HG03571 (cell line): ENCODE measurements around the gene HNF4A.
"Not testable (repeated sequence)": the region's sequence is repeated elsewhere in the genome, so short reads cannot be mapped to it uniquely, and the experiment has no call there.

ENCODE experiments used
- ATAC-seq: cut with Tn5 transposase; IDR thresholded peaks from one replicate; pipeline ENCODE4 v1.9.1; 2021; ENCODE audit not compliant: unreplicated experiment

Gene HNF4A

GRCh38 chr20:44344723-44345122 lies 10.8 kb upstream of the HNF4A start:
- ATAC-seq = no peak

- no peak for ATAC-seq
Observed at GRCh38 chr20:44345147-44345546, 10.4 kb upstream of the HNF4A start.

GRCh38 chr20:44345941-44346340 lies 9.6 kb upstream of the HNF4A start:
- ATAC-seq = not testable (repeated sequence)

- ATAC-seq = no peak
Observed at GRCh38 chr20:44348168-44348659, 7.3 kb upstream of the HNF4A start.

- ATAC-seq = no peak
Observed at GRCh38 chr20:44349349-44349748, 6.2 kb upstream of the HNF4A start.

- ATAC-seq = no peak
Observed at GRCh38 chr20:44350567-44350966, 4.9 kb upstream of the HNF4A start.

- ATAC-seq = no peak
Observed at GRCh38 chr20:44354979-44355497, 461 bp upstream of the HNF4A start.

- ATAC-seq = no peak
Observed at GRCh38 chr20:44356353-44356723, 839 bp downstream of the HNF4A start.

GRCh38 chr20:44357020-44357419 lies 1.5 kb downstream of the HNF4A start:
- ATAC-seq = no peak

GRCh38 chr20:44357555-44358125 lies 2.1 kb downstream of the HNF4A start:
- ATAC-seq = no peak

- no peak for ATAC-seq
Observed at GRCh38 chr20:44358776-44359175, 3.3 kb downstream of the HNF4A start.

- ATAC-seq = no peak
Observed at GRCh38 chr20:44360221-44360620, 4.7 kb downstream of the HNF4A start.

- ATAC-seq = no peak
Observed at GRCh38 chr20:44361021-44361420, 5.5 kb downstream of the HNF4A start.

- no peak for ATAC-seq
Observed at GRCh38 chr20:44362466-44362940, 7.0 kb downstream of the HNF4A start.

- ATAC-seq = no peak
Observed at GRCh38 chr20:44364068-44364467, 8.6 kb downstream of the HNF4A start.

GRCh38 chr20:44364780-44365179 lies 9.3 kb downstream of the HNF4A start:
- ATAC-seq = no peak

GRCh38 chr20:44367746-44368145 lies 12.2 kb downstream of the HNF4A start:
- no peak for ATAC-seq

- ATAC-seq = no peak
Observed at GRCh38 chr20:44370639-44371218, 15.2 kb downstream of the HNF4A start.

- ATAC-seq = no peak
Observed at GRCh38 chr20:44382641-44383040, 27.1 kb downstream of the HNF4A start.

- ATAC-seq = no peak
Observed at GRCh38 chr20:44384423-44385027, 29.0 kb downstream of the HNF4A start.

GRCh38 chr20:44388466-44389023 lies 33.0 kb downstream of the HNF4A start:
- no peak for ATAC-seq

- no peak for ATAC-seq
Observed at GRCh38 chr20:44389871-44390270, 34.4 kb downstream of the HNF4A start.
